SK-N-SH treated with all-trans-retinoic acid at 6 μM for 48 hours (cell line): ENCODE measurements around the gene PRPS2.

Experiments
- PATZ1 ChIP-seq: fragments of 250-450 bp; sonication (Bioruptor Pico); IDR thresholded peaks from 2 replicates; pipeline ENCODE4 v1.8.0; 2020; ENCODE audit warnings: mild to moderate bottlenecking, moderate library complexity, borderline replicate concordance
- POU6F1 ChIP-seq: fragments of 250-450 bp; sonication (Bioruptor Pico); IDR thresholded peaks from 2 replicates; pipeline ENCODE4 v1.8.0; 2021; ENCODE audit warnings: low read depth, mild to moderate bottlenecking, moderate library complexity, borderline replicate concordance
- PPARA ChIP-seq: fragments of 250-450 bp; sonication (Bioruptor Pico); IDR thresholded peaks from 2 replicates; pipeline ENCODE4 v1.5.0; 2020; ENCODE audit warnings: mild to moderate bottlenecking, borderline replicate concordance
- RARB ChIP-seq: fragments of 250-450 bp; sonication (Bioruptor Pico); IDR thresholded peaks from 2 replicates; pipeline ENCODE4 v1.8.0; 2021; ENCODE audit warnings: mild to moderate bottlenecking, moderate library complexity
- SNAI2 ChIP-seq: fragments of 250-450 bp; sonication (Bioruptor Pico); IDR thresholded peaks from 2 replicates; pipeline ENCODE4 v1.5.0; 2020; ENCODE audit warnings: mild to moderate bottlenecking, moderate library complexity
- TCF4 ChIP-seq: fragments of 250-450 bp; sonication (Bioruptor Pico); IDR thresholded peaks from 2 replicates; pipeline ENCODE4 v1.8.0; 2021; ENCODE audit warnings: mild to moderate bottlenecking, moderate library complexity, borderline replicate concordance
- TOX ChIP-seq: fragments of 250-450 bp; sonication (Bioruptor Pico); IDR thresholded peaks from 2 replicates; pipeline ENCODE4 v1.8.0; 2021; ENCODE audit warnings: mild to moderate bottlenecking, moderate library complexity, borderline replicate concordance
- ZC3H10 ChIP-seq: fragments of 250-450 bp; sonication (Bioruptor Pico); IDR thresholded peaks from 2 replicates; pipeline ENCODE4 v1.5.1; 2021; ENCODE audit warnings: mild to moderate bottlenecking, moderate library complexity
- ZFP3 ChIP-seq: fragments of 250-450 bp; sonication (Bioruptor Pico); IDR thresholded peaks from 2 replicates; pipeline ENCODE4 v1.5.0; 2020; ENCODE audit warnings: mild to moderate bottlenecking, moderate library complexity
- ZFP30 ChIP-seq: fragments of 450-650 bp; formaldehyde crosslinking; IDR thresholded peaks from 2 replicates; pipeline ENCODE4 v1.5.0; 2022; ENCODE audit warnings: mild to moderate bottlenecking, moderate library complexity
- ZNF565 ChIP-seq: fragments of 450-650 bp; formaldehyde crosslinking; conservative IDR thresholded peaks from 2 replicates; pipeline ENCODE4 v1.5.0; 2020; ENCODE audit warnings: low read depth, mild to moderate bottlenecking, moderate library complexity
- ZNF70 ChIP-seq: fragments of 450-650 bp; formaldehyde crosslinking; IDR thresholded peaks from 2 replicates; pipeline ENCODE4 v1.5.0; 2020; ENCODE audit warnings: mild to moderate bottlenecking, moderate library complexity

- no peak for TF ChIP-seq RARB (CRISPR knock-in tag)
- TF ChIP-seq POU6F1 (CRISPR knock-in tag): no peak
- no peak for TF ChIP-seq PPARA (CRISPR knock-in tag)
- TF ChIP-seq TOX (CRISPR knock-in tag): no peak
- no peak for TF ChIP-seq ZNF565
- no peak for TF ChIP-seq ZC3H10 (CRISPR knock-in tag)
- no peak for TF ChIP-seq PATZ1 (CRISPR knock-in tag)
- no peak for TF ChIP-seq TCF4 (CRISPR knock-in tag)
- no peak for TF ChIP-seq ZNF70
- TF ChIP-seq ZFP30 (CRISPR knock-in tag): no peak
- TF ChIP-seq ZFP3 (CRISPR knock-in tag): no peak
- TF ChIP-seq SNAI2 (CRISPR knock-in tag): no peak
These were observed 37.8 kb upstream of the PRPS2 start for GRCh38 chrX:12753366-12753765.
